Activated naive CD4-positive, alpha-beta T cell treated with Interleukin-2 at 50 U/mL for 16 hours (primary cell): ENCODE results near the gene RRAD.
"Not testable (repeated sequence)": the region's sequence is repeated elsewhere in the genome, so short reads cannot be mapped to it uniquely, and the experiment has no call there.

Source experiments
- DNase-seq: peaks from one replicate; pipeline ENCODE4 v3.0.0-alpha.2; 2020

RRAD gene

DNA sequence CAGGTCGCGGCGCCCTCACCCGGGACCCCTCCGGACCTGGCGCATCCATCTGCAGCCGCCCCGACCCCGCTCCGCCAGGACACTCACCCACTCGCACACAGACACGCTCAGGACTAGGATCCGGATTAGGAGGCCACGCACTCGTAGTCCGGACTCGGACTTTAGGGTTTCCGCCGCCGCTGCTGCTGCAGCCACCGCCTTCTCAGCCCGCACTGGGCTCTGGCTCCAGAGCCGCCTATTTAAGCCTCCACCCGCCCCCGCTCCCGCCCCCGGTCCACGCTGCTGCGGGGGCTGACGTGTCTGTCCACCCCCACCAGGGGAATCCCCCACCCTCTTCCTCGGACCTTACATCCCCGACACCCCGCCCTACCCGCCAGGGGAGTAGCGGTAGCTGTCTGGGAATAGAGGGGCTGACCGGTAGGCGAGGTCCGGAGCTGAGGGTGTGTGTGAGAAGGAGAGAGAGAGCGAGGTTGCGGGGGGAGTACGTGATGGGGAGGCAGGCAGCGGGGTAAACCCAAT is at the start of gene RRAD:
Gene RRAD (minus strand): TSS at position 214 of the 519 bp plus-strand sequence. CDS start 356 bp downstream, outside the sequence.
- DNase-seq: peak; percentile 13

DNA sequence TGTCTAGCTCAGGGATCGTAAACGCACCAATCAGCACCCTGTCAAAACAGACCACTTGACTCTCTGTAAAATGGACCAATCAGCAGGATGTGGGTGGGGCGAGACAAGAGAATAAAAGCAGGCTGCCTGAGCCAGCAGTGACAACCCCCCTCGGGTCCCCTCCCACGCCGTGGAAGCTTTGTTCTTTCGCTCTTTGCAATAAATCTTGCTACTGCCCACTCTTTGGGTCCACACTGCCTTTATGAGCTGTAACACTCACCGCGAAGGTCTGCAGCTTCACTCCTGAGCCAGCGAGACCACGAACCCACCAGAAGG is 49.6 kb upstream of the RRAD start:
- DNase-seq: peak; percentile 61

DNA sequence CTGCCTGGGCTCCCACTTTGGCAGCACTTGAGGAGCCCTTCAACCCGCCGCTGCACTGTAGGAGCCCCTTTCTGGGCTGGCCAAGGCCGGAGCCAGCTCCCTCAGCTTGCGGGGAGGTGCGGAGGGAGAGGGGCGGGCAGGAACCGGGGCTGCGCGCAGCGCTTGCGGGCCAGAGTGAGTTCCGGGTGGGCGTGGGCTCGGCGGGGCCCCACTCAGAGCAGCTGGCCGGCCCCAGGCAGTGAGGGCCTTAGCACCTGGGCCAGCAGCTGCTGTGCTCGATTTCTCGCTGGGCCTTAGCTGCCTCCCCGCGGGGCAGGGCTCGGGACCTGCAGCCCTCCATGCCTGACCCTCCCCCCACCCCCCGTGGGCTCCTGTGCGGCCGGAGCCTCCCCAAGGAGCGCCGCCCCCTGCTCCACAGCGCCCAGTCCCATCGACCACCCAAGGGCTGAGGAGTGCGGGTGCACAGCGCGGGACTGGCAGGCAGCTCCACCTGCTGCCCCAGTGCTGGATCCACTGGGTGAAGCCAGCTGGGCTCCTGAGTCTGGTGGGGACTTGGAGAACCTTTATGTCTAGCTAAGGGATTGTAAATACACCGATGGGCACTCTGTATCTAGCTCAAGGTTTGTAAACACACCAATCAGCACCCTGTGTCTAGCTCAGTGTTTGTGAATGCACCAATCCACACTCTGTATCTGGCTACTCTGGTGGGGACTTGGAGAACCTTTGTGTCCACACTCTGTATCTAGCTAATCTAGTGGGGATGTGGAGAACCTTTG is 49.0 kb upstream of the RRAD start:
- not testable (repeated sequence) for DNase-seq

GRCh38 chr16:66973716-66974115 is 48.4 kb upstream of the RRAD start:
- no peak for DNase-seq

DNA sequence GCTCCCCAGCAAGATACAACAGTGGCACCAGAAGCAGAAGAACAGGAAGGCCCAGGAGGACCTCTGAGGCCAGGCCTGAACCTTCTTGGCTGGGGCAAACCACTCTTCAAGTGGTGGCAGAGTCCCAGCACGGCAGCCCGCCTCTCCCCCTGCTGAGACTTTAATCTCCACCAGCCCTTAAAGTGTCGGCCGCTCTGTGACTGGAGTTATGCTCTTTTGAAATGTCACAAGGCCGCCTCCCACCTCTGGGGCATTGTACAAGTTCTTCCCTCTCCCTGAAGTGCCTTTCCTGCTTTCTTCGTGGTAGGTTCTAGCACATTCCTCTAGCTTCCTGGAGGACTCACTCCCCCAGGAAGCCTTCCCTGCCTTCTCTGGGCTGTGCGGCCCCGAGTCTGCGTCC is 47.6 kb upstream of the RRAD start:
- DNase-seq: no peak

- DNase-seq: no peak
These were observed 45.7 kb upstream of the RRAD start for GRCh38 chr16:66970775-66971720.

GRCh38 chr16:66968847-66969246 is 43.5 kb upstream of the RRAD start:
- DNase-seq: no peak

DNA sequence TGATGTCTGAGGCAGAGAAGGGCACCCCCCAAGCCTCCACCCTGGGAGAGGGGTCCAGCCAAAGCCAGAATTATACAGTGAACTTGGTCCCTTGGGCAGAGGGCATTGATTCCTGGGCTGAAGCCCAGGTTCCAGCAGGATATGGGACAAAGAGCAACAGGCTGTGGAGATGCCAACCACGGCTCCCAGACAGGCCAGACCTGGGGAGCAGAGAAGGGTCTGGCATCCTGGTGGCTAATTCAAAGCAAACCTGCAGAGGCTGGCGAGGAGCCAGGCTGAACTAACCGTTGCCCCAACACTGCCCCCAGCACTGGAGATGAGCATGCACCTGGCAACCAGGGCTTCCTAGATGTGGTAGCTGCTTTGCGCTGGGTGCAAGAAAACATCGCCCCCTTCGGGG is 38.7 kb upstream of the RRAD start:
- no peak for DNase-seq

DNA sequence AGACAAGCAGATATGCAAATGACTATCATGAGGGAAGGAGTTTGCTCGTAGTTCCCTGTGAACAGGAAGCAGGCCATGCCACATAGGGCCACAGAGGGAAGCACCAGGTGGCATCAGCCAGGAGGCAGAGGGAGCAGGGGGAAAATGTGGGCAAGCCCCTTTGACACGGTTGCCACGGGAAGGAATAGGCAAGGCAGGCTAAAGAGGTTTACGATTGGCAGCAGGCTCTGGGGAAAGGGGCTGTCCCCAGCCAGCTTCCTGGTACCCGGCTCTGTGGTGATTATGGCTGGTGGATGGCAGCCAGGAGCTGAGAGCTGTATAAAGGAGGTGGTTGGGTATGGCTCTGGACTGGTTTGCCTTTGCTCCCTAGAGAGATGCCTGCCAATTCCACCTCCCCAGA is 36.6 kb upstream of the RRAD start:
- DNase-seq: no peak

- peak; percentile 71 for DNase-seq
These were observed 35.9 kb upstream of the RRAD start, which contains the start of gene CES3 for GRCh38 chr16:66961065-66961744. Gene CES3, plus strand, starts transcription at chr16:66961266. Its CDS starts 42 bp downstream, at chr16:66961308.

GRCh38 chr16:66960270-66960669 is 34.9 kb upstream of the RRAD start:
- no peak for DNase-seq

GRCh38 chr16:66959704-66960161 is 34.4 kb upstream of the RRAD start:
- DNase-seq: no peak

DNA sequence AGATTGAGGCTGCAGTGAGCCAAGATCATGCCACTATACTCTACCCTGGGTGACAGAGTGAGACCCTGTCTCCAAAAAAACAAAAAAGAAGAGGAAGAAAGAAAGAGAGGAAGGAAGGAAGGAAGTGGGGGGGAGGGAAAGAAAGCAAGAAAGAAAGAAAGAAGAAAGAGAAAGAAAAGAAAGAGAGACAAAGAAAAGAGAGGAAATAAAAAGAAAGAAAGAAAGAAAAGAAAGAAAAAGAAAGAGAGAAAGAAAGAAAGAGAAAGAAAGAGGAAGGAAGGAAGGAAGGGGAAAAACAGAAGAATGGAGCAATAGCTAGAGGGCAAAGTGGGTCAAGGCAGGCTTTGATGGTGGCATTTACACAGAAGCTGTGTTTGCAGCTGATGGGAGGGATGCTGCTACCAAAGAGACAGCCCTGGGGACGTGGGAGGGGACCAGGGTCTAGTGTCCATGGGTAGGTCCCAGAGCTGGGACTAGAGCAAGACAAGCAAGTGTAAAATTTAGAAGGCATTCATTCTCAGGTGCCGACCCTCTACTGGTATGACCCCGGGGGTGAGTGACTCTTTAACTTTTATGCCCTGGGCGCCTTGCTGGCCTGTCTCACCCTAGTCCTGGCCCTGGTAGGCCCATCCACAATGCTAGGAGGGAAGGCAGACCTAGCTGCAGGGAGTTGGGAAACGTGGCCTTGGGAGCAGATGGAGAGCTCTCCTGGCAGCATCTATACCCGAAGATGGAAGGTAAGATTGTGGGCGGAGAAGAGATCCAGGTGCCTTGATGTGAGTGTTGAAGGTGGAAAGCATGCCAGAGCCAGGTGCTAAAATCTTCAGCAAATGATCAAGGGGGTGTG is 33.7 kb upstream of the RRAD start:
- no peak for DNase-seq

DNA sequence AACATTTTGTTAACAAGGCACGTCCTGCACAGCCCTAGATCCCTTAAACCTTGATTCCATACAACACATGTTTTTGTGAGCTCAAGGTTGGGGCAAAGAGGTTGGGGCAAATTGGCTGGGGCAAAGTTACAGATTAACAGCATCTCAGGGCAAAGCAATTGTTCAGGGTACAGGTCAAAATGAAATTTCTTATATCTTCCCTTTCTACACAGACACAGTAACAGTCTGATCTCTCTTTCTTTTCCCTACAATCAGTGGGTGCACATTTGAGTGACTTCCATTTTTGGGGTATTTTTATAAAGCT is 30.8 kb upstream of the RRAD start:
- DNase-seq: not testable (repeated sequence)

GRCh38 chr16:66955363-66956153 is 30.2 kb upstream of the RRAD start:
- not testable (repeated sequence) for DNase-seq

DNA sequence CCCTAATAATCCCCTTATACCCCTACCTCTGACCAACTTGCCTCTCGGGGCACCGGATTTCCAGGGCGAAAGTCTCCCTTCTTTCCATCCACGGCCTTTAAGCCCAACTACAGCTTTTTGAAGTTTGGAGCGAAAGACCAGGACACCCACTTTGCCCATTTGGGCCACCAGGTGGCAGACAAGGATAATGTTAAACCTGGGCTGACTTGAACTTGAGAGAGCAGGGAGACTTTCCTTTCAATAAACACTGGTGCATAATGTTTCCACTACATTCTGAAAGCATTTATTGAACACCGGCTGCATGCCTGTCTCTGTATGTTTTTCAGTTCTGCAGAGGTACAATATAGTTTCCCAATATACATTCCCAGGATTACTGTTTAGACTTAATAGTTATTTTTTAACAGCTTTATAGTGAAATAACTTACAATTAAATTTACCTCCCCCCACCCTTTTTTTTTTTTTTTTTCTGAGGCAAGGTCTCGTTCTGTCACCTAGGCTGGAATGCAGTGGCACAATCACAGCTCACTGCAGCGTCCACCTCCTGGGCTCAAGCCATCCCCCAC is 28.8 kb upstream of the RRAD start:
- DNase-seq: peak; percentile 80

- no peak for DNase-seq
These were observed 28.2 kb upstream of the RRAD start for GRCh38 chr16:66953462-66954096.

DNA sequence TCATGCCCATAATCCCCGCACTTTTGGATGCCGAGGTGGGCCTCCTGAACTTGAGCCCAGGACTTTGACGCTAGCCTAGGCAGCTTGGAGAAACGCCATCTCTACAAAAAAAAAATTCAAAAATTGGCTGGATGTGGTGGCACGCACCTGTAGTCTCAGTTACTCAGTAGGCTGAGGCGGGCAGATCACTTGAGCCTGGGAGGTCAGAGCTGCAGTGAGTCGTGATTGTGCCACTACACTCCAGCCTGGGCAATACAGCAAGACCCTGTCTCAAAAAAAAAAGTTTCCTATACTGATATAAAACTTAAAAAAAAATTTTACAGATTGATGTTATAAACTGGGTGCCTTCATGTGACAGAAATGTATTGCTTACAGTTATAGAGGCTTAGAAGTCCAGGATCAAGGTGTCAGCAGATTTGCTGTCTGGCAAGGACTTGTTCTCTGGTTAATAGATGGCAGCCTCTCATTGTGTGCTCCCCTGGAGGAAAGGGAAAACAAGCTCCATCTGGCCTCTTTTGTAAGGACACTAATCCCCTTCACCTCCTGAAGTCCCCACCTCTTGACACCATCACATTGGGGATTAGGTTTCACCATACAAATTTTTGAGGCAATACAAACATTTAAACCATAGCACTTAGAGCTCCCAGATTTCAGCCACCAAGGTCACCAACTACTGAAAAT is 27.2 kb upstream of the RRAD start:
- DNase-seq: no peak

DNA sequence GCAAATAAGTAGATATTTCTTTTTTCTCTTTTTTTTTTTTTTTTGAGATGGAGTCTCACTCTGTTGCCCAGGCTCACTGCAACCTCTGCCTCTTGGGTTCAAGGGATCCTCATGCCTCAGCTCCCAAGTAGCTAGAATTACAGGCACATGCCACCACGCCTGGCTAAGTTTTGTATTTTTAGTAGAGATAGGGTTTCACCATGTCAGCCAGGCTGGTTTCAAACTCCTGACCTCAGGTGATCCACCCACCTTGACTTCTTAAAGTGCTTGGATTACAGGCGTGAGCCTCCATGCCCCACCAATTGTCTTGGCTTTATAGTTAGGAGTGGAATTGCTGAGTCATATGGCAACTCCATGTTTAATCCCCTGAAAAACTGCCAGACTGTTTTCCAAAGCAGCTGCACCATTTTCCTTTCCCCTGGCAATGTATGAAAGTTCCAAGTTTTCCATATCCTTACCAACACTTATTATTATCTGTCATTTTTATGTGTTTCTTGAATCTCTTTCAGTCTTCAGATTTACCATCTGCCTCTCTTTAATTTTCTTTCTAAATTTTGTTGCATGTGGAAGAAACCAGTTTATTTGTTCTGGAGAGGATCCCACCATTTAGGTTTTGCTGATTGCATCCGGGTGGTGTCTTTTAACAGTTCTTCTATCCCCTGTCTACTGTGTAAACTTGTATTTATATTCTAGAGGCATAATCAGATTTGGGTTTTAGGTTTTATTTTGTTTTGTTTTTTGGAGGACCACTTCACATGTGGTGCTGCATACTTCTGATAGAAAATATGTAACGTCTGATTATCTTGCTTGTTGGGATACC is 25.8 kb upstream of the RRAD start:
- DNase-seq: no peak
